MCF 10A (cell line): ENCODE results near the gene RSAD2. TPM values are rescaled to one million over a fixed set of nuclear protein-coding genes. Genes with fewer than 3 reads are reported as not detected.

Experiments
- BruUV-seq: library from RNA; stranded (reverse); fragments of 400-500 nt; replicated peaks from 2 replicates; lab custom pipeline; 2021; lab: Mats Ljungman, UMichigan
- CTCF ChIA-PET: fragments of 300-600 bp; sonication (Branson Sonifier 250); formaldehyde crosslinking; extraction: SDS; loops from one replicate; lab custom pipeline; 2021; ENCODE audit warnings: antibody characterized with exemption, inconsistent platforms; lab: Yijun Ruan, JAX
- POLR2A ChIA-PET: fragments of 300-600, 350-650 bp; sonication (Branson Sonifier 250); formaldehyde crosslinking; extraction: SDS; loops from one replicate; lab custom pipeline; 2020; ENCODE audit warnings: antibody characterized with exemption, inconsistent platforms; lab: Yijun Ruan, JAX
- DNase-seq: peaks from one replicate; pipeline ENCODE4 v3.0.0-alpha.2; 2018; ENCODE audit not compliant: unreplicated experiment
- H3K27ac Mint-ChIP-seq: one replicate; pipeline ENCODE4 v1.8.0; 2022; ENCODE audit warnings: mild to moderate bottlenecking, low read depth, mixed read lengths; ENCODE audit not compliant: unreplicated experiment
- H3K27me3 Mint-ChIP-seq: one replicate; pipeline ENCODE4 v1.8.0; 2022; ENCODE audit warnings: mixed read lengths; ENCODE audit not compliant: insufficient read depth, unreplicated experiment
- H3K36me3 Mint-ChIP-seq: one replicate; pipeline ENCODE4 v1.8.0; 2022; ENCODE audit warnings: mild to moderate bottlenecking, moderate library complexity, mixed read lengths; ENCODE audit not compliant: insufficient read depth, unreplicated experiment
- H3K4me1 Mint-ChIP-seq: one replicate; pipeline ENCODE4 v1.8.0; 2022; ENCODE audit warnings: mixed read lengths; ENCODE audit not compliant: insufficient read depth, unreplicated experiment
- H3K4me3 Mint-ChIP-seq: one replicate; pipeline ENCODE4 v1.8.0; 2022; ENCODE audit warnings: mild to moderate bottlenecking, moderate library complexity, mixed read lengths; ENCODE audit not compliant: unreplicated experiment
- H3K9me3 Mint-ChIP-seq: one replicate; pipeline ENCODE4 v1.8.0; 2022; ENCODE audit warnings: mixed read lengths; ENCODE audit not compliant: unreplicated experiment
- intact Hi-C: fragments of 100-400 bp; cut with micrococcal nuclease; formaldehyde crosslinking; loops from 2 replicates; pipeline ENCODE4 v1.14.1; 2022
- total RNA-seq: library from RNA; stranded (reverse); gene quantifications from 2 replicates; pipeline ENCODE4 v1.2.3, GENCODE V29; 2022
- TF ChIP-seq, protein P1 (sequence below): fragments of 200-600 bp; IDR thresholded peaks from one replicate; pipeline ENCODE4 v1.8.0; 2022; ENCODE audit warnings: antibody characterized with exemption, mild to moderate bottlenecking; ENCODE audit not compliant: unreplicated experiment

Gene RSAD2
- total RNA-seq, 1 experiment from 2014 or later, result 0.09 TPM

DNA sequence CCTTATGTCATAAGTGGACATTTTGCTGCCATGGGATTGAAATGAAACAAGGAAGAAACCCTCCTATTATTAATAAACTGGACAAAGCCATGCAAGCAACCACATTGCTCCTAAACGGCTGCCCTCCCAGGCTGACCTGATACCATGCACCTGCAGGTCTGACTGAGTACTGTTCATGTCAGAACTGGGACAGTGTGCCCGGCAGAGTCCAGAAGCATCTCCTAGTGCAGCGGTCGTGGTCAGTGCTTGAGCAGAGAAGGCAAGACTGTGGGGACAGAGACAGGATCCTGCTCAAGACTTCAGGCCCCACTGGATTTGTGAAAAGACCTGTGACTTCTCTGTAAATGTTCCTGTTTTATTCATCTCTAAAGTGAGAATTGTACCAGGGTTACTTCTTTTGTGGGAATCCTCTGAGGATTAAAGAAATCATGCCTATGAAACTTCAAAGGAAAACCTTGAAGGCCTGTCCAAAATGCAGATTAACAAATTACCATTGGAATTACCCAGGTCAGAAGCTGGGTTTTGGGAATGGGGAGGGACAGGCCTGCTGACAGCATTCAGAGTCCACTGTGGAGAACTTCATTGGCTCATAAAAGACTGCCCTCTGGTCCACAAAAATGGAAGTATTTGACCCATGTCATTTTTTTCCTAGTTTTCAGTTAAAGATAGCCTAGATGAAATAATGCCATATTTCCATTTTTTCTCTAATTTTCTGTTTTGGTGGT lies 53.5 kb downstream of the RSAD2 start:
- no peaks in the 10 kb centered on the region for H3K4me1 Mint-ChIP-seq
- H3K9me3 Mint-ChIP-seq, result peaks cover 7% of the 10 kb centered on the region
- ChIA-PET CTCF (no interaction called here), POLR2A (no interaction called here)
- no peak overlapping the region for H3K4me3 Mint-ChIP-seq
- H3K36me3 Mint-ChIP-seq, result no peaks in the 10 kb centered on the region
- intact Hi-C loops, result no loop called here
- BruUV-seq, result no TSS peak
- TF ChIP-seq, protein P1, sequence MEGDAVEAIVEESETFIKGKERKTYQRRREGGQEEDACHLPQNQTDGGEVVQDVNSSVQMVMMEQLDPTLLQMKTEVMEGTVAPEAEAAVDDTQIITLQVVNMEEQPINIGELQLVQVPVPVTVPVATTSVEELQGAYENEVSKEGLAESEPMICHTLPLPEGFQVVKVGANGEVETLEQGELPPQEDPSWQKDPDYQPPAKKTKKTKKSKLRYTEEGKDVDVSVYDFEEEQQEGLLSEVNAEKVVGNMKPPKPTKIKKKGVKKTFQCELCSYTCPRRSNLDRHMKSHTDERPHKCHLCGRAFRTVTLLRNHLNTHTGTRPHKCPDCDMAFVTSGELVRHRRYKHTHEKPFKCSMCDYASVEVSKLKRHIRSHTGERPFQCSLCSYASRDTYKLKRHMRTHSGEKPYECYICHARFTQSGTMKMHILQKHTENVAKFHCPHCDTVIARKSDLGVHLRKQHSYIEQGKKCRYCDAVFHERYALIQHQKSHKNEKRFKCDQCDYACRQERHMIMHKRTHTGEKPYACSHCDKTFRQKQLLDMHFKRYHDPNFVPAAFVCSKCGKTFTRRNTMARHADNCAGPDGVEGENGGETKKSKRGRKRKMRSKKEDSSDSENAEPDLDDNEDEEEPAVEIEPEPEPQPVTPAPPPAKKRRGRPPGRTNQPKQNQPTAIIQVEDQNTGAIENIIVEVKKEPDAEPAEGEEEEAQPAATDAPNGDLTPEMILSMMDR, result no peak
- H3K27ac Mint-ChIP-seq, result no peak overlapping the region
- peaks cover 39% of the 10 kb centered on the region for H3K27me3 Mint-ChIP-seq
- DNase-seq, result no peak

DNA sequence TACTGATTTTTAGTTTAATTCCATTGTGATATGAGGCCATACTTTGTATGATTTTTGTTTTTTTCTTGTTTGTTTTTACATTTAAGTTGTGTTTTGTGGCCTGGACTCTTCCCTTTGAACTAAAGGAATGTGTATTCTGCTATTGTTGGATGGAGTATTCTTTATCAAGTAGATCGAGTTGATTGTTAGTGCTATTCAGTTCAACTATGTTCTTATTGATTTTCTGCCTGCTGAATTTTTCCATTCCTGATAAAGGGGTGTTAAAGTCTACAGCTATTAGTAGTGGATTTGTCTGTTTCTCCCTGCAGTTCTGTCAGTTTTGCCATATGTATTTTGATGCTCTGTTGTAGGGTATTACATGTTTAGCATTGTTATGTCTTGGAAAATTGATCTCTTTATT lies 54.2 kb downstream of the RSAD2 start:
- Mint-ChIP-seq H3K9me3 (peaks cover 7% of the 10 kb centered on the region), H3K4me3 (no peak overlapping the region), H3K36me3 (no peaks in the 10 kb centered on the region), H3K4me1 (no peaks in the 10 kb centered on the region), H3K27ac (no peak overlapping the region), H3K27me3 (peaks cover 42% of the 10 kb centered on the region)
- ChIA-PET CTCF (interaction anchor here (0.6 kb wide), 1 partner anchor 12 kb away, joined by 3 read pairs; no protein-coding TSS in a partner anchor), POLR2A (interaction anchor here (0.6 kb wide), 1 partner anchor 829 kb away, joined by 3 read pairs; no protein-coding TSS in a partner anchor)
- TF ChIP-seq, protein P1, result no peak
- intact Hi-C loops, result no loop called here
- BruUV-seq, result no TSS peak
- no peak for DNase-seq

DNA sequence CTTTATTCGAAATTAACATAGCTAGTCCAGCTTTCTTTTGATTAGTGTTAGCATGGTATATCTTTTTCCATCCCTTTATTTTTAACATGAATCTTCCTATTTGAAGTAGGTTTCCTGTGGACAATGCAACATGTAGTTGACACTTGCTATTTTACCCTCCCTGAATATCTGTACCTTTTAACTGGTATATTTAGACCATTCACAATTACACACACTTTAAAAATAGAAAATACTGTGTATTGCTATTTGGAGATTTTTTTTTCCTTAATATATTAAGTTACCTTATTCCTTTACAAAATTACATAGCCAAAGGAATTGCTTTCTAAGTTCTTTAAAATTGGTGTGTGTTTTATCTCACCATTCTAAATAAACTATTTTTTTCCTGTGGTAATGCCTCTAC lies 54.6 kb downstream of the RSAD2 start:
- intact Hi-C loops, result no loop called here
- CTCF ChIA-PET, result interaction anchor here (0.6 kb wide), 1 partner anchor 12 kb away, joined by 3 read pairs; no protein-coding TSS in a partner anchor
- H3K36me3 Mint-ChIP-seq, result no peaks in the 10 kb centered on the region
- TF ChIP-seq, protein P1, result no peak
- no peak for DNase-seq
- peaks cover 7% of the 10 kb centered on the region for H3K9me3 Mint-ChIP-seq
- peaks cover 42% of the 10 kb centered on the region for H3K27me3 Mint-ChIP-seq
- H3K27ac Mint-ChIP-seq, result no peak overlapping the region
- POLR2A ChIA-PET, result interaction anchor here (0.6 kb wide), 1 partner anchor 829 kb away, joined by 3 read pairs; no protein-coding TSS in a partner anchor
- no TSS peak for BruUV-seq
- H3K4me3 Mint-ChIP-seq, result no peak overlapping the region
- no peaks in the 10 kb centered on the region for H3K4me1 Mint-ChIP-seq

DNA sequence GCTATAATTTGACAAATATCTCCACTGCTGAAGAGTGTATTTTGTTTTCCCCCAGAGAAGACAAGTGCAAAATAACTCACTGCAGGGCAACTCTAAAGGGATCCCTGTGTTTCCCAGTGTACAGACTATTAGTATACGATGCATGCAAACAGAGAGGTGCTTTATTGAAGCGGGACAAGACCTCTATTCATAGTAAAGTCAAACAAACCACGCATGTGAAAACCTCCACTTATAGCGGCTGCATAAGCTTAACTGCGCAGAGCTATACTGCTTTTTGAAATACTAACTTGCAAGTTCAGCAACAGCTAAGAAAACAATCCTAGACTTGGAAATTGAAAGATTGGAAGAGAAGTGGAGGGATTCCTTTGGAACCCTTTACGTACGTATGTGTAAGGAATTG lies 55.3 kb downstream of the RSAD2 start:
- TF ChIP-seq, protein P1, result no peak
- ChIA-PET CTCF (interaction anchor here (1.2 kb wide), 1 partner anchor 81 kb away, joined by 3 read pairs; no protein-coding TSS in a partner anchor), POLR2A (no interaction called here)
- peaks cover 42% of the 10 kb centered on the region for H3K27me3 Mint-ChIP-seq
- DNase-seq, result no peak
- H3K36me3 Mint-ChIP-seq, result no peaks in the 10 kb centered on the region
- H3K27ac Mint-ChIP-seq, result no peak overlapping the region
- H3K9me3 Mint-ChIP-seq, result peaks cover 7% of the 10 kb centered on the region
- no TSS peak for BruUV-seq
- no peak overlapping the region for H3K4me3 Mint-ChIP-seq
- no peaks in the 10 kb centered on the region for H3K4me1 Mint-ChIP-seq
- intact Hi-C loops, result no loop called here
